HepG2 (cell line): ENCODE data around the gene IRF2BPL. TPM values are rescaled to one million over a fixed set of nuclear protein-coding genes. Genes with fewer than 3 reads are reported as not detected.

Experiments
- ATAC-seq: fragments of 200-7000 bp; cut with Tn5 transposase; 3 replicates; pipeline ENCODE4 v1.9.1; 2020; ENCODE audit warnings: mild to moderate bottlenecking, moderate library complexity
- BruUV-seq: library from RNA; stranded (reverse); fragments of 400-500 nt; replicated peaks from 2 replicates; lab custom pipeline; 2021; lab: Mats Ljungman, UMichigan
- CTCF ChIA-PET: fragments of 300-600 bp; formaldehyde crosslinking; extraction: SDS; loops from one replicate; lab custom pipeline; 2021; ENCODE audit warnings: low total read pairs, inconsistent platforms, low intra/inter-chr PET ratio; lab: Yijun Ruan, JAX
- POLR2A ChIA-PET: fragments of 350-600 bp; sonication (Branson Sonifier 250); formaldehyde crosslinking; loops from one replicate; lab custom pipeline; 2020; ENCODE audit warnings: antibody characterized with exemption, inconsistent platforms; lab: Yijun Ruan, JAX
- DNase-seq: peaks from one replicate; pipeline ENCODE4 v3.0.0-alpha.2; 2015; ENCODE audit warnings: low spot score
- FAIRE-seq: peaks from 3 replicates; lab custom pipeline; 2011; peaks lifted over from hg19 to GRCh38; lab: Jason Lieb, UNC
- H2AFZ ChIP-seq: one replicate; pipeline ENCODE4 v1.6.1; 2011; ENCODE audit warnings: low read length, inconsistent platforms
- H3K27ac ChIP-seq: fragments of 300-600 bp; 3 replicates; pipeline ENCODE4 v1.8.0; 2011; ENCODE audit warnings: mixed run types, mild to moderate bottlenecking, mixed read lengths, low read length, inconsistent platforms; ENCODE audit not compliant: insufficient read depth; ENCODE audit errors: extremely low read length
- H3K27me3 ChIP-seq, 2 experiments: fragments of 200-600 bp in 1 of 2; 2 replicates in 1 of 2; 3 replicates in 1 of 2; pipeline versions ENCODE4 v1.6.0 to v1.8.0; 2011; ENCODE audit warnings: low read length in 2 of 2, mild to moderate bottlenecking in 2 of 2, moderate library complexity in 2 of 2, inconsistent platforms in 1 of 2; ENCODE audit not compliant: insufficient read depth in 2 of 2, control insufficient read depth in 1 of 2
- H3K36me3 ChIP-seq, 2 experiments: fragments of 200-600 bp in 1 of 2; replicated peaks in 1 of 2; 2 replicates in 1 of 2; 3 replicates in 1 of 2; pipeline versions ENCODE4 v1.5.1 to v1.8.0; 2011; ENCODE audit warnings: low read length in 2 of 2, inconsistent platforms in 1 of 2; ENCODE audit not compliant: insufficient read depth in 2 of 2, control insufficient read depth in 1 of 2
- H3K4me1 ChIP-seq: 2 replicates; pipeline ENCODE4 v1.5.1; 2012; ENCODE audit warnings: low read length, inconsistent platforms; ENCODE audit not compliant: insufficient read depth
- H3K4me2 ChIP-seq: 2 replicates; pipeline ENCODE4 v1.6.0; 2011; ENCODE audit warnings: low read depth, low read length, inconsistent platforms
- H3K4me3 ChIP-seq, 3 experiments: fragments of 200-600 bp in 1 of 3; sonication (generic), shearing (Covaris generic) in 1 of 3; replicated peaks in 1 of 3; 2 replicates each; pipeline ENCODE4 v1.5.1; 2011 to 2016; ENCODE audit warnings: low read length in 3 of 3, inconsistent platforms in 2 of 3, low read depth in 2 of 3, mild to moderate bottlenecking in 2 of 3, control low read depth in 1 of 3, mixed read lengths in 1 of 3; ENCODE audit not compliant: insufficient read depth in 1 of 3
- H3K79me2 ChIP-seq: one replicate; pipeline ENCODE4 v1.6.1; 2011; ENCODE audit warnings: low read length, inconsistent platforms; ENCODE audit not compliant: insufficient read depth
- H3K9ac ChIP-seq: 2 replicates; pipeline ENCODE4 v1.6.0; 2011; ENCODE audit warnings: mild to moderate bottlenecking, low read depth, low read length, inconsistent platforms; ENCODE audit not compliant: insufficient read depth
- H3K9me3 ChIP-seq: 2 replicates; pipeline ENCODE4 v1.5.1; 2012; ENCODE audit warnings: mild to moderate bottlenecking, low read length
- H4K20me1 ChIP-seq: 2 replicates; pipeline ENCODE4 v1.6.0; 2011; ENCODE audit warnings: inconsistent platforms, mild to moderate bottlenecking, low read length, moderate library complexity; ENCODE audit not compliant: insufficient read depth
- HIC2 ChIP-seq: sonication (generic); formaldehyde crosslinking; IDR thresholded peaks from 2 replicates; pipeline ENCODE4 v1.9.0; 2022; ENCODE audit warnings: low read depth, missing genetic modification reagents
- POLR2AphosphoS5 ChIP-seq: IDR thresholded peaks from 2 replicates; pipeline ENCODE4 v1.6.1; 2012; ENCODE audit warnings: low read depth, low read length
- TMF1 ChIP-seq: sonication (generic); formaldehyde crosslinking; IDR thresholded peaks from 2 replicates; pipeline ENCODE4 v1.8.1; 2022; ENCODE audit warnings: low read depth, missing genetic modification reagents
- ZBTB26 ChIP-seq: IDR thresholded peaks from 2 replicates; pipeline ENCODE4 v1.6.1; 2016; ENCODE audit warnings: missing compliant biosample characterization, missing genetic modification reagents, borderline replicate concordance
- ZNF609 ChIP-seq: sonication (generic); formaldehyde crosslinking; IDR thresholded peaks from 2 replicates; pipeline ENCODE4 v1.4.0; 2020; ENCODE audit warnings: mild to moderate bottlenecking, missing genetic modification reagents, borderline replicate concordance
- WGBS: methylation state at CpG from one replicate; pipeline ENCODE4 v1.1.6; 2017; ENCODE audit warnings: low lambda C conversion rate; 5-methylcytosine and 5-hydroxymethylcytosine counted together
- in situ Hi-C: cut with HindIII; loops from 2 replicates; pipeline ENCODE4 v1.10.0; 2017; ENCODE audit warnings: low pct_unique_long_range_greater_than_20kb; ENCODE audit not compliant: extremely low pct_ligation_motif_present
- intact Hi-C: fragments of 100-400 bp; cut with micrococcal nuclease; formaldehyde crosslinking; loops from one replicate; pipeline ENCODE4 v1.10.0; 2022; ENCODE audit not compliant: unreplicated experiment
- polyA plus RNA-seq, 8 experiments: library from polyadenylated mRNA; depleted of rRNA in 3 of 8; stranded (reverse) in 7 of 8; unstranded in 1 of 8; fragments of >200 nt; fragmentation: Illumina TruSeq in 4 of 8; extraction: Trizol in 4 of 8; gene quantifications; 2 replicates each; pipeline versions ENCODE4 v1.2.1 to v1.2.3, GENCODE V29; 2011 to 2016; ENCODE audit warnings: low read depth in 4 of 8, missing spikeins in 1 of 8, mixed read lengths in 1 of 8; ENCODE audit not compliant: insufficient read depth in 1 of 8
- total RNA-seq, 5 experiments: library from RNA; depleted of rRNA; stranded (reverse); fragments of >200 nt; fragmentation: Illumina TruSeq; extraction: Trizol; gene quantifications; 2 replicates each; pipeline ENCODE4 v1.2.3, GENCODE V29; 2016; ENCODE audit warnings: low read depth in 1 of 5

The IRF2BPL gene
- total and polyA plus RNA-seq, 2 of the 13 experiments (the other 11 are each of a cell fraction or from before 2014, with no cell fraction given) = 6.6 to 8.4 TPM

GRCh38 chr14:77005559-77005958 lies 22.9 kb downstream of the IRF2BPL start:
- CTCF ChIA-PET = no interaction called here
- Histone ChIP-seq H3K79me2 (no peaks in the 10 kb centered on the region), H3K4me1 (peaks cover 43% of the 10 kb centered on the region), H3K27me3 (peaks cover 0 to 26% of the 10 kb centered on the region in 2 experiments; a peak in 2 of 5 replicates), H3K4me3 (no peak overlapping the region), H2AFZ (no peak overlapping the region), H3K36me3 (no peaks in the 10 kb centered on the region), H3K9me3 (no peaks in the 10 kb centered on the region), H3K9ac (no peak overlapping the region), H3K4me2 (no peak overlapping the region), H4K20me1 (no peaks in the 10 kb centered on the region), H3K27ac (no peak overlapping the region)
- no TSS peak for BruUV-seq
- ATAC-seq = no peak
- POLR2A ChIA-PET = no interaction called here
- TF ChIP-seq TMF1 (no peak), HIC2 (CRISPR knock-in tag) (no peak), POLR2AphosphoS5 (no peak), ZBTB26 (CRISPR knock-in tag) (no peak), ZNF609 (no peak)
- intact Hi-C loops = no loop called here
- FAIRE-seq = no peak
- no peak for DNase-seq
- in situ Hi-C loops = no loop called here
- 36% methylated on average over 3 of the region's 3 CpGs for WGBS
